CD4-positive, alpha-beta T cell treated with Interferon gamma for 1 hour (primary cell): ENCODE results near the gene IPPK.
"Not testable (repeated sequence)": the region's sequence is repeated elsewhere in the genome, so short reads cannot be mapped to it uniquely, and the experiment has no call there.

Experiments used
- DNase-seq: peaks from one replicate; pipeline ENCODE4 v3.0.0-alpha.2; 2020

Gene IPPK

DNA sequence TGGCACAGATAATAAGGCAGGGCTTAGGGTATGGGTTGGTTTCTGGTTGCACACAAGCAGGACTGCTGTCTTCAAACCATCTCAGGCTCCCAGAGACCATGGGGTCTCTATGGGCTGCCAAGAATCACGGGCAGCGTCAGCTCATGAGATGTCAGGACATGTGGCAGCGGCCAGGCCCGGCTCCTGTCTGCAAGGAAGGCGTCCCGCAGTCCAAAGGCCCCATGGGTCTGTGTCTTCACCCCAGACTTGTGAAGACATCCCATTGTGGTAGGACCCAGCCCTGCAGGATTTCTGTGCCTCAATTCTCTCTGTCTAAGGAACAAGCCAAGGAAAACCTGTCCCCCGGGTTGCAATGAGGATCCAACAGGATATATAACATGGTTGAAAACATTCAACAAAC, 32.6 kb downstream of the IPPK start:
- DNase-seq = no peak

DNA sequence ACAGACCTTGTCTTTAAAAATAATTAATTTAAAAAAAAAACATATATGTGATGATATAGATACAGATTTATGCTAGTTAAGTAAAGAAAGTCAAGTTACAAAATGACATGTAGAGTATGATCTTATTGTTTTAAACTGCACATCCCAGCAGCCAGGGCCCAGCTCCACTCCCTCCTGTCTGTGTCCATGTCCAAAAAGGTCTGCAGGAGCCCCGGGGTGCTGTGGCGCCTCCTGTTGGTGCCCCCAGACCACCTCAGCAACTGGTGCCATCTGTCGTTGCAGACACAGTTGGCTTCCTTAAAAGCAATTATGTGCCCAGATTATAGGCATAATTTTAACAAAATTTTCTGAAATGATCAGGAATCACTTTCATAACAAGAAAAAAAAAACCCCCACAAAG, 33.3 kb downstream of the IPPK start:
- DNase-seq = no peak

DNA sequence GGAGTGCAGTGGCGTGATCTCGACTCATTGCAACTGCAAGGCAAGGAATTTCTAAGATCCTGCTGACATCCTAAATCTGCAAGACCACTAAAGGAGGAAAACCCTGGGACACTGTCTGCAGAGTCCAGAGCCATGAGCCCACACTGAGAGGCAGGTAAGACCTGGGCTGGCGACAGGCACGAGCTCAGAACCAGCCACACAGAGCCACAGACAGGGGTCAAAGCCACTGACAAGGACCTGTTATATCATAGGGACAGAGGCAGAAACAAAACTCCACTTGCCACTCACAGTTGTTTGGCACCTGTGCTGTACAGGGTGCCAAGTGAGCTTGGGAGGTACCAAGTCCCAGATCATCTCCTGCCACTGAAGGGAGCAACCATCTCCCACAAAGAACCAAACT, 34.2 kb downstream of the IPPK start:
- no peak for DNase-seq

DNA sequence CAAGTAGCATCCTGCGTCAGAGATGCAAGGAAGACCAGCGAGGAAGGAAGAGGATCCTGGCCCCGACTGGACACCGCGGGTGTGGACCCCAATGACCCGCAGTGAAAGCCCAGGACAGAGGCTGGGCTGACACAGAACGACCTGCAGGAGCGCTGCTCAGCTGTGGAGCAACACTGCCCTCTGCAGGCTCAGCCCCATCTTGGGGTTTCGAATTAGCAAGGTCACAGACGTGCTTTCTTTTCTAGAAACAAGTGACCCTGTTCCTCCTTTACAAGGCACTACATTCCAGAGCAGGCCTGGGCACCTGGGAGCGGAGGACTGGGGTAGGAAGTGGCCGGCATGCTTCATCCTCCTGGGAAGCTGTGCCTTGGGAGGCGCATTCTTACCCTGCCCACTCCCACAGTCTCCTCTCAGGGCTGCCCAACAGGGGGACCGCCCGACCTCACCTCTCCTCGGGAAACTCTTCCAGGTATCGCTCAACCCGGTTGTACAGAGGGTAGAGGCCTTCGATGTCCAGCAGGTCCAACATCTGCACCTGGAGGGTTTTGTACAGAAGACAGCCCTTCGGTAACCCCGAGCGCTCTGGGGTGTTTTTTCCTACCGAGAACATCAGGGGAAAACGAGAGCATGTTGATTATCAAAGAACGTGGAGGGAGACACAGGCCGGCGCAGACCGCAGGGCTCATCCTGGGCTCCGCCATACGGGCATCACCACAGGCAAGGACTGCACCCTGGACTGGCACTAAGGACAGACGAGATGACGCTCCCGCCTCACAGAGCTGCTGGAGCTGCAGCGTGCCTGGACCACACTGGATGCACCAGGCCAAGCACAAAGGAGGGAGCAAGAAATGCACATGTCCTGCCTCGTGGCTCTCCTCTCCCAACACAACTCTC, 35.0 kb downstream of the IPPK start:
- DNase-seq = peak; percentile 43

DNA sequence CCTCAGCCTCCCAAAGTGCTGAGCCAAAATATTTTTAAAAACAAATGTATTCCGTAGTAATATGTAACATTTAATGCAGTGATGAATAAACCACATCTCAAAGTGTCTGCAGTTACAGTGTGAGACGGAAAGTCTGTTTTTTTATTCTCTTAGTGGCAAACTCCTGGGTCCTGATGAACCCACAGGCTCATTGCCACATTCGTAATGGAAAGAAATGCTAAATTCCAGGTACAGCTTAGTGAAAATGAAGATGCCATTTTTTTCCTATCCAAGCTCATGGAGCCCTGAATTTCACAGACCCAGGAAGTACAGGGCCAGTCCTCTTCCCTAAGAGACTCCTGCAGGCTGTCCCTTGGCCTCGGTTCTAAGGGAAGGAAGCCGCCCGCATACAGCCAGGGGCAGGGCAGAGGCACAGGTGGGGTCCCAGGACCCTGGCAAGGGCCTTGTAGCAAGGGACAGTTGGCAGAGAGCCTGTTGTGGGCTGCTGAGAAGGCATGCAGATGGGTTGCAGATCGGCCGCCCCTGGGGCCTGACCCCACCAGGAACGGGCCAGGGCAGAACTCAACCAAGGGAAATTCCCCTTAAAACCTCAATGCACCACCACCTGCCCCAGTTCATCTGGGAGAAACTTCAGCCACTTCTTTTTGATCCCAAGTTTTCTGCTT, 36.2 kb downstream of the IPPK start:
- no peak for DNase-seq

DNA sequence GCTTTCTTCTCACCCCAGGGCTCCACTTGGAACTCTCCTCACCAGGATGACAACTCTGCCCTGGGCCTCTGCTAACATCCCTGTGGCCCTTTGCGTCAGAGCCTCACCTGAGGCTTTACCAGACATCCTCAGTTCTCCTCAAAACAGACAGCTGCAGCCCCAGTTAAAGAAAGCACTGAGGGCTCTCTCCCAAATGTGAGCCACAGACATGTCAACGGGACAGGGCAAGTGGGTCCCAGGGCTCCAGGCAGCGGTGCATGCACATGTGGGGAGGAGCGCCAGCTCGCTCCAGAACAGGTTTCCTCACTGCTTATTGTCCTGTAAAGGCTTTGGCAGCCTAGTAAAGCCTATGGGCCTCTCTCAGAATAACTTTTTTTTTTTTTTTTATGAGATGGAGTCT, 37.3 kb downstream of the IPPK start:
- no peak for DNase-seq

DNA sequence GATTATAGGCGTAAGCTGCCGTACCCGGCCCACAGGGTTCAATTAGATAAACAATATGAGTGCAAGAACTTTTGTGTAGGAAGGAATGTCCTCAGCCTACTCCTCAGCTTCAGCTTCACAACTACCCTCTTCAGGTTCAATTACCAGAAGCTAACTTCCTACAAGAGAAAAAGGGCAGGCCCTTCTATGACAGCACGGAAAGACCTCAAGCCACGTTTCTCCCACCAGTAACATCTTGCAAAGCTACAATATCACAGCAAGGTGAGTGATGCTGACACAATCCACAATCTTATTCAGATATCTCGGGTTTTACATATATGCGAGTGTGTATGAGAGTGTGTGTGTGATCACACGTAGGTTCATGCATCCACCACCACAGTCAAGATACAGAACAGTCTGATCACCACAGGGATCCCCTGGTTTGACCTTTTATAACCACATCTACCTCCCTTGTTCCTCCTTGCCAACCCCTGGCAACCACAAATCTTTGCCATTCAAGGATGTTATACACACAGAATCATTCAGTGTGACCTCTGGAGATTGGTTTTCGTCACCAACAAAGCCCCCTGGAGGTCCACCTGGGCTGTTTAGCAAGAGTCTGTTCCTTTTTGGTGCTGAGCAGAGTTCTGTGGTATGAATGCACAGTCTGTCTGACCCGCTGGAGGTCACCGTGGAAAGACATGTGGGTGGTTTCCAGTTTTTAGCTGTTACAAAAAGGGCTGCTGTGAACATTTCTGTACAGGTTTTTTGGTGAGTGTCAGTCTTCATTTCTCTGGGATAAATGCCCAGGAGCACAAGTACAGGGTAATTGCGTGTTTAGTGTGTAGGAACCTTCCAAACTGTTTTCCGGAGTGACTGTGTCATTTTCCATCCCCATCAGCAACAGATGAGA, 38.2 kb downstream of the IPPK start:
- no peak for DNase-seq

DNA sequence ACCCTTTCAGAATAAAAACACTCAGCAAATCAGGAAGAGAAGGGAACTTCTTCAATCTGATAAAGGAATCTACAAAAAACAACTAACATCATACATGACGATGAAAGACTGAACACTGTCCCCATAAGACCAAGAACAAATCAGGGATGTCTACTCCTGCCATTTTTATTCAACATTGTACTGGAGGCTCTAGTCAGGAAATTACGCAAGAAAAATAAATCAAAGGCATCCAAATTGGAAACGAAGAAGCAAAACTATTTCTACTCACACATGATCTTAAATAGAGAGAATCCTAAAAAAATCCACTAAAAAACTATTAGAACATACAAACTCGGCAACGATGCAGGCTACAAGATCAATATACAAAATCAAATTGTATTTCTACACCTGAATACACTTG, 42.3 kb downstream of the IPPK start:
- no peak for DNase-seq

DNA sequence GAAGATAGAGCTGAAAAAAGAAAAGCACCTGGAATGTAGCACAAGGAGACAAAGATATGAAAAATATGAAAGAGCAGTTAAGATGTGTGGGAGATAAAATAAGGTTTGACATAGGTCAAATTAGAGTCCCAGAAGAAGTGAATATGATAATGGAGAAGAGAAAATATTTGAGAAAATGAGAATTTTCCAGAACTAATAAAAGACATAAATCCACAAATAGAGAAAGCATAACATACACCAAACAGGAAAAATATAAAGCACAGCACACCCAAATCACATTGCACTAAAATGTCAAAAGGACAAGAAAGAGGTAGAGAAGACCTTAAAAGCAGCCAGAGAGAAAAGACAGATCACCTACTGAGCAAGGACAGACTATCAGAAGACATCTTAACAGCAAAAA, 43.4 kb downstream of the IPPK start:
- no peak for DNase-seq

DNA sequence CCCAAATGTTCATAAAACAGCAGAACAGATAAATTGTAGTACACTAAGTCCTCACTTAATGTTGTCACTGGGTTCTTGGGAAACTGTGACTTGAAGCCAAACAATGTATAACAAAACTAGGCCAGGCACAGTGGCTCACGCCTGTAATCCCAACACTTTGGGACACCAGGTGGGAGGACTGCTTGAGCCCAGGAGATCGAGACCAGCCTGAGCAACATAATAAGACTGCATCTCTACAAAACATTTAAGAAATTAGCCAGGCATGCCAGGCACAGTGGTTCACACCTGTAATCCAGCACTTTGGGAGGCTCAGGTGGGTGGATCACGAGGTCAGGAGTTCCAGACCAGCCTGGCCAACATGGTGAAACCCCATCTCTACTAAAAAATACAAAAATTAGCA, 46.0 kb downstream of the IPPK start:
- DNase-seq = not testable (repeated sequence)

DNA sequence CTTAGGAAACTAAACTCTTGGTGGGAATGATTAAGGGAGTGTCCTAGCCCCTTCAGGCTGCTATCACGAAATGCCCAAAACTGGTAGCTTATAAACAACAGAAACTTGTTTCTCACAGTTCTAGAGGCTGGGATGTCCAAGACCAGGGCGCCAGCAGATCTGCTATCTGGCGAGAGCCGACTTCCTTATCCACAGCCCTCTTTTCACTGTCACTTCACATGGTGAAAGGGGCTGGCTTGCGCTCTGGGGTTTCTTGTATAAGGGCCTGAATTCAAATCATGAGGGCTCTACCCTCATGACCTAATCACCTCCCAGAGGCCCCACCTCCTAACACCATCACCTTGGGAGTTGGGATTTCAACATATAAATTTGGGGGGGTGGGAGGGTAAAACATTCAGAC, 49.1 kb downstream of the IPPK start:
- DNase-seq = no peak

DNA sequence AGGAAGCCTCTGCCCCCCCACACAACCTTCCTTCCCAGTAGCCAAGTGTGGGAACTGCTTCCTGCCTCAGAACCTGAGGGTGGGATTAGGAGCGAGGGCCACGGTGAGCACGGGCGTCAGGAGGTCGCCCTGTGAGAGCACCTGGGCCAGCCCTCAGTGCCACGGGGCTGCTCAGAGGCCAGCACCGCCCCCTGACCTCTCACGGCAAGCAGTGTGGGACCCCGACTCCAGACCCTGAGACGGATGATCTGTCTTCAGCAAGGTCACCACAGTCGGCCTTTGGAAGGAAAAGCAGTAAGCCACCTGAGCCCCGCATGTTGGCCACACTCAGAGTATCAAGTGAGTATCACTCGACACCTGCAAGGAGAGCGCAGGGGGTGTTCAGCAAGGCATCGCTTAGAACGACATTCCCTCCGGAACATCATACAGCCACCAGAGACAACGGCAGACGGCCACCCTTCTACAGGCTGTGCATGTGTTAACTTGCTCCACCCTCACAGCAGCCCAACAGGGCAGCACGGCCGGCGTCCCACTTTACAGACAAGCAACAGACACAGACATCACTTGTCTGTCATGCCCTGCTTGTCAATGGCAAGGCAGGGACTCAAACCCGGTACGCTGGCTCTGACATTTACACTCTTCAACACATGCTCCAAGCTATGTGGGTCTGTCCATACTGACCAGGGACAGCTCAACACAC, 50.2 kb downstream of the IPPK start:
- no peak for DNase-seq

DNA sequence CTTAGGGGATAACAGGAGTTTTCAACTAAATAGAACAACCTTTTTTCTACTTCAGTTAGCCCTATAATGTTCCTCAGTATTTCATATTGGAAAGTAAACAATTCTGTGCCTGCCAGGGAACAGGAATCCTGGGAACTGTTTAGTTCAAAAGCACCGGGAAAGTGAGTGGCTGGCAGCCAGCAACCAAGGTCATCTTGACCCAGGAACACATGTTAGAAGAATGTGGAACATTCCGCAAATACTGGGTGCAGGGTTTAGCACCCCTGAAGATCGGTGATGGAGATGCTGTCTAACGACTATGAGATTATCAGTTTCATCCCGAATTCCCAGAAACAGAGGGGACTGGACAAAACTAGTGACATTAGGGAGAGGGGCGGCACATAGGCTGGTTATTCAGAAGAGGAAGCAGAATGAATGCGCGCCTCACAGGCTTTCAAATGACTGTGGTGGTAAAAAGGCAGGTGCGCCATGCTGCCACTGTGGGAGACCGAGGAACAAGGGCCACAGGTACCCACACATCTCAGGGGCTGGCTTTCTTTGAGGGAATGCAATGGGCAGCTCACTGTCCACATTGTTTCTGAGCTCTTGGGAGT, 51.2 kb downstream of the IPPK start:
- no peak for DNase-seq

DNA sequence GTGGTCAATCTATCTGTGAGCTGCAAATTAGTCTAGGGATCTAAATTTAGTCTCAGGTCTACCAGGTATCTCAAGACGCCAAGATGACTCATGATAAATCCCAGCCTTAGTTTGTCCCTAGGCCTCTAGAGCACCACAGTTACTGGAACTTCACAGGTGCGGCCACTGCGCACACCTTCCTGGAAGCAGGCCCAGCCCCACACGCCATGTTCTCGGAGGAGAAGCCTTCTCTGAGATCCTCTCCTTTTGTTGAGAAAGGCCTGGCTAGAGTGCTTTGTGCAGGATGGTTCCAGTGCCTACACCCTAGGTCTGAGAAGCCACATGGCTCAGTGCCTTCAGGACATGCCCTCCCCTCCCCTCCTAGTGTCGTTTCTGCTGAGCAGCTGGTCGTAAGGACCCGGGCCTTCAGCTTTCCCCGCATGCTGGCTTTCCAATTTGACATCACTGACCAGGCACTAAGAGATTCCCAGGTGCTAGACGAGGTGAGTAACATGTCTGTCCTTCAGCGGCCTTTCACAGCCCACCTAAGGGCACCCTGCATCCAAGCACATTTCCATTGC, 51.9 kb downstream of the IPPK start:
- DNase-seq = no peak

DNA sequence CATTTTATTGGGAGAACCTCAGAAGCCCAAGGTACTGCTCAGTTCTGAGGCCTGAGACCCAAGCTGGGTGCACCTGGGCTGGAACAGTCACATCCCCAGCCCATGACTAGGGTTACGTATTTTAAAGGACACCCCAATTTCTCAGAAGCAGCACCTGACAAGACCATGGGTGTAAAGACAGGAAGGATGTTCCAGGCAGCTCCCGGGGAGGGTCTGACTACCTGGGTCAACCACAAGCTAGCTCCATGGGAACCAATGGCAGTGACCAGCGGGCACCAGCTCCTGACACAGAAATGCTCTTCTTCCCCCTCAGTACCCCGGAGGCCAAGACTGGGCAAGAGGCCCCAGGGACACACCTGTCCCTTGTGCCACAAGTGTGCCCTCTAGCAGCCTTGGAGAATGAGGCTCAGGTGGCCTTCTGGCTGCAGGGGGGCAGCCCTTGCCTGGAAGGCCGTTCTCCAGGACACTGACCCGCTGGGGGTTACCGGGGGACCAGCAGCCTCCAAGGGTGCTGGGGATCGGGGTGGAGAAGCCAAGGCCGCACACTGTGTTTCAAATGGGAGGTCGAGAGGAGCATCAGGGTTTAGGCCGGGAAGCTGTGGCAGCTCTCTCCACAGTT, 52.6 kb downstream of the IPPK start:
- no peak for DNase-seq

DNA sequence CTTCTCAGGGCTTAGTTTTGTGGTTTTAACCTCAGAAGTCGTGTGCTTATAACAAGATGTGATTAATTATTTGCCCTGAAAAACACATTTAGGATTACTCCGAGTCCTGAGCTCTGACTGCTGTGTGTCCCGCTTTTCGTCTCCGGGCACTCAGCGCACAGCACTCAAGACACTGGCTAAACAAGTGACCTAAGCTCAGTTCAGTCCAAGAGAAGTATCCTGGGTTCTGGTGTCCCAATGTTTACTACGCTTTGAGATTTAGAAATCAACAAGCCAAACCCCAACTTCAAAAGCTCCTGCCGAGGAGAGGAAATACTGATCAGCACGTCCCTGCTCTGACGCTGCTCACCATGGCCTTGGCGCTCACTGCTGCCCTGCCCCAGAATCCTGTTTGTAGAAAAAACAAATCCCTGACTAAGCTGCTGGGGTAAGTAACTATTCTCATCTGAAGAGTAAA, 53.2 kb downstream of the IPPK start:
- no peak for DNase-seq

DNA sequence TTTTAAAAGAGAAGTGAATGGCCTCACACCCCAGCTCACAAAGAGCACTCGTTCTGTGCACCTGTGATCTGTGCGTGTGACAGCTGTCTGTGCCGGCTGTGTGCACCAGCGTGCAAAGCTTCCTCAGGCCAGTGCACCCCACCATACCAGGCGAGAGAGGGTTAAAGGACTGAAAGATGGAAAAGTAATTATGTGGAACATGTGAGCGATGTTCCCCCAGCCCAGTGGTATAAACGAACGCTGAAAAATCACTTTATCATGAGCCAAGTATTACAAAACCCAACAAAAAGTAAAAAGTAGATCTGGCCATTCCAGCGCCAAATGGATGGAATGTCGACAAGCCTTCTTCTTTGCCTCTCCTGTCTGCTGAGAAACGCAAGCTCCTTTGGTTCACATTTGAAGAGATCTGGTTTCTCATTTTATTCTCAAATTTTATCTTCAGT, 53.7 kb downstream of the IPPK start:
- no peak for DNase-seq

DNA sequence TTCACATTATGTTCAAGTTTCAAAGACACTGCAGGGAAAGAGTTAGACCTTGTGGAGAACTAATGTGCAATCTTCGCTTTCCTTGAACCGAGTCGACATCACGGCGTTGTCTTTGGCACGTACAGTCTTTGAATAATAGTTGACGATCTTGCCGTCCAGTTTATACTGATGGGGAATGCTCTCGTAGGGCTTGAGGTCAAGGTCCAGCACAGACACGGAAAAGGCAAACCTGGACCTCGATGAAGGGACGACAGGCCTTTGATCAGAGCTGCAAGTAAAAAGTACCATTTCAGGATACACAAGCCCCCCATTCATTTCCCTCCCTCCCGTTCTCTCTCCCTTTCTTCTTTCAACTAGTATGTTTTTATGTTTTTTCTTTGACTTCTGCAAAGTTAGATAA, 54.1 kb downstream of the IPPK start:
- no peak for DNase-seq

DNA sequence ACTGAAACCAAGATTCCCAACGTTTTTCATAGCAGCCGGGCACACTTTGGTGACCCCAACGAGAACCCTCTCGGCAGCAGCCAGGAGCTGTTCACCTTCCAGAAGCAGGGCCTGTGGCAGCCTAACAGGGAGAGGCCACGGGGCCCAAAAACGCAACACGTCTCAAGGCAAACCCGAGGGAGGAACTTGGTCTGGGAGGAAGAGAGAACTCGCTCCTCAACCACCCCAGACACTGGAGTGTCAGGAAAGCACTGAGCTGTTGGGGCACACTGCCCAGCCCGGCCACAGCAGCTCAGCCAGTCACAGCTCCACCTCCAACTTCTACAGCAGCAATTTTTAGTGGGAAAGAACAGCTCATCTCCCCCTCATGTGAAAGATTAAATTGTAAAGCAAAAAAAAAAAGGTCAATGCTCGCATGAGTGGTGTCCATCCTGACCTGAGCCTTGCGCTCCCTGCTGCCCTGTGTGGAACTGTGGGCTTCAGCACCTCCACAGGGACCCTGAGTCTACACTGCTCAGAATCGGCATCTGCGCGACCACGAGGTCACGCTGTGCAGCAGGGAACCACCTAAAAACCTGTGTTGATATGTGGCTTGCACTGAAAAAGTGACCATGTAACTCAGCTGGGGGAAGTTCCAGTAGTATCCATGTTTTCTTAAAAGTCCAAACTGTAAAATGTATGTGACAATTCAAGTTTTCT, 55.0 kb downstream of the IPPK start:
- DNase-seq = no peak

DNA sequence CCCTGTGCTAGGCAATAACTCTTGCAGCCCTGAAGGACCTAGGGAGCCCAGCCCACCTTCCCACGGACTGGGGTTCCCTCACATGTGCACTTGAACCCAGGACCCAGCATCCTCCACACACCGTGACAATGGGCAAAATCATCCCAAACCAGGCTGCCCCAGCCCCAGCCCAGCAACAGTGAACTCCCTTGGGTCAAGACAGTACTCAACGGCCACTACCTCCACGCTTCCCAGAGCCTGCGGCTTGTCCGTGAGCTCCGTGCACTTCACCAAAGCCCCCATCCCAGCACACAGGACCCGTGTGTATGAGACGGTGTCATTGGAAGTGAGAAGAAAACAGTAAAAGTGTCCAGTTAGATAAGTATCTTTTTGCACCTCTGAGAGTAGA, 55.8 kb downstream of the IPPK start:
- DNase-seq = no peak
